HG02678 (cell line): ENCODE results near the gene CD2AP.
"Not testable (repeated sequence)": the region's sequence is repeated elsewhere in the genome, so short reads cannot be mapped to it uniquely, and the experiment has no call there.

ENCODE experiments used
- ATAC-seq: cut with Tn5 transposase; IDR thresholded peaks from one replicate; pipeline ENCODE4 v1.9.1; 2021; ENCODE audit warnings: mild to moderate bottlenecking, moderate library complexity; ENCODE audit not compliant: unreplicated experiment

CD2AP gene

GRCh38 chr6:47456536-47456975 is 21.0 kb upstream of the CD2AP start:
- ATAC-seq, result no peak

- no peak for ATAC-seq
Observed at GRCh38 chr6:47457370-47457769, 20.2 kb upstream of the CD2AP start.

- ATAC-seq, result no peak
Observed at GRCh38 chr6:47464052-47464451, 13.5 kb upstream of the CD2AP start.

GRCh38 chr6:47465117-47465516 is 12.5 kb upstream of the CD2AP start:
- no peak for ATAC-seq

- no peak for ATAC-seq
Observed at GRCh38 chr6:47471911-47472310, 5.7 kb upstream of the CD2AP start.

- no peak for ATAC-seq
Observed at GRCh38 chr6:47473791-47474346, 3.7 kb upstream of the CD2AP start.

GRCh38 chr6:47475319-47475816 is 2.2 kb upstream of the CD2AP start:
- no peak for ATAC-seq

- ATAC-seq, result no peak
Observed at GRCh38 chr6:47476781-47477496, 650 bp upstream of the CD2AP start.

- peak; percentile 32 for ATAC-seq
Observed at GRCh38 chr6:47478233-47479139, 897 bp downstream of the CD2AP start.

- ATAC-seq, result no peak
Observed at GRCh38 chr6:47479140-47479508, 1.5 kb downstream of the CD2AP start.

GRCh38 chr6:47479874-47480273 is 2.3 kb downstream of the CD2AP start:
- no peak for ATAC-seq

- not testable (repeated sequence) for ATAC-seq
Observed at GRCh38 chr6:47481213-47481612, 3.6 kb downstream of the CD2AP start.

GRCh38 chr6:47481806-47482205 is 4.2 kb downstream of the CD2AP start:
- ATAC-seq, result no peak

GRCh38 chr6:47483516-47483852 is 5.9 kb downstream of the CD2AP start:
- ATAC-seq, result peak; percentile 30

- peak; percentile 53 for ATAC-seq
Observed at GRCh38 chr6:47483853-47484546, 6.4 kb downstream of the CD2AP start.

- no peak for ATAC-seq
Observed at GRCh38 chr6:47484616-47485015, 7.0 kb downstream of the CD2AP start.

- no peak for ATAC-seq
Observed at GRCh38 chr6:47485083-47485482, 7.5 kb downstream of the CD2AP start.

- no peak for ATAC-seq
Observed at GRCh38 chr6:47485491-47486135, 8.0 kb downstream of the CD2AP start.

GRCh38 chr6:47489995-47490394 is 12.4 kb downstream of the CD2AP start:
- no peak for ATAC-seq

GRCh38 chr6:47490676-47491075 is 13.1 kb downstream of the CD2AP start:
- no peak for ATAC-seq

- no peak for ATAC-seq
Observed at GRCh38 chr6:47492355-47492754, 14.8 kb downstream of the CD2AP start.
